Activated T-helper 17 cell treated with anti-CD3 and anti-CD28 coated beads, Interleukin-2, amount 50 U/mL, for 72 hours (primary cell): Measurements from ENCODE around the gene NPS. TPM values are rescaled to one million over a fixed set of nuclear protein-coding genes. Genes with fewer than 3 reads are reported as not detected.

Experiments used
- ATAC-seq: fragments of 150-1000 bp; cut with Tn5 transposase; replicated peaks from 2 replicates; pipeline ENCODE4 v1.10.0; 2021; ENCODE audit warnings: mild to moderate bottlenecking, moderate library complexity
- H3K27ac Mint-ChIP-seq: one replicate; pipeline ENCODE4 v1.8.0; 2022; ENCODE audit warnings: mixed read lengths
- H3K27me3 Mint-ChIP-seq: one replicate; pipeline ENCODE4 v1.8.0; 2022; ENCODE audit warnings: mixed read lengths
- H3K36me3 Mint-ChIP-seq: one replicate; pipeline ENCODE4 v1.8.0; 2022; ENCODE audit warnings: low read depth, mild to moderate bottlenecking, mixed read lengths
- H3K4me1 Mint-ChIP-seq: one replicate; pipeline ENCODE4 v1.8.0; 2022; ENCODE audit warnings: mixed read lengths
- H3K4me3 Mint-ChIP-seq: one replicate; pipeline ENCODE4 v1.8.0; 2022; ENCODE audit warnings: mild to moderate bottlenecking, mixed read lengths
- H3K9me3 Mint-ChIP-seq: one replicate; pipeline ENCODE4 v1.8.0; 2022; ENCODE audit warnings: mixed read lengths
- total RNA-seq, 2 donors: library from RNA; stranded (reverse); gene quantifications; one replicate each; pipeline ENCODE4 v1.2.3, GENCODE V29; 2022

NPS gene, protein sequence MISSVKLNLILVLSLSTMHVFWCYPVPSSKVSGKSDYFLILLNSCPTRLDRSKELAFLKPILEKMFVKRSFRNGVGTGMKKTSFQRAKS
- not detected for total RNA-seq

DNA sequence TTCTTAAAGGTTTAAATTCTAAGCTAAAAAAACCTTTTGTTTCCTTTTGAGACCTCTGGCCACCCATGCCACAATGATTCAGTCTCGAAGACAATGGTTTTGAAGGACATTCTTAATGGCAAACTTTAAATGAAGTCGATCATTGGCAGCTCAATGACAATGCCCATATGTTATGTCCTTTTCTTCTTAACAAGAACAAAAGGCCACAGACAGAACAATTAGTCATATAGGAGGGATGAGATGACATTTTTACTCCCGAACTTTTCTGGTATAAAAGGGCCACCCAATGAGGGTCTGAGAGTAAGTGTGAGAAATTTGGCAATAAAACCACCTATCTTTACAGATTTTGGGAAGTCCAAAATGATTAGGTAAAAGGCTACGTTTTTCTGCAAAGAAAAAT is at the start of gene NPS:
Gene NPS, plus strand, starts transcription at position 301 of the 400 bp plus-strand sequence. Its CDS starts 60 bp downstream, at position 361.
- H3K27ac Mint-ChIP-seq, result no peak within 1 kb of the TSS
- no peaks in the 10 kb centered on the region for H3K27me3 Mint-ChIP-seq
- H3K4me1 Mint-ChIP-seq, result no peaks in the 10 kb centered on the region
- no peak within 1 kb of the TSS for H3K4me3 Mint-ChIP-seq
- peaks cover 8% of the 10 kb centered on the region for H3K9me3 Mint-ChIP-seq
- ATAC-seq, result no peak
- H3K36me3 Mint-ChIP-seq, result no peaks in the 10 kb centered on the region

DNA sequence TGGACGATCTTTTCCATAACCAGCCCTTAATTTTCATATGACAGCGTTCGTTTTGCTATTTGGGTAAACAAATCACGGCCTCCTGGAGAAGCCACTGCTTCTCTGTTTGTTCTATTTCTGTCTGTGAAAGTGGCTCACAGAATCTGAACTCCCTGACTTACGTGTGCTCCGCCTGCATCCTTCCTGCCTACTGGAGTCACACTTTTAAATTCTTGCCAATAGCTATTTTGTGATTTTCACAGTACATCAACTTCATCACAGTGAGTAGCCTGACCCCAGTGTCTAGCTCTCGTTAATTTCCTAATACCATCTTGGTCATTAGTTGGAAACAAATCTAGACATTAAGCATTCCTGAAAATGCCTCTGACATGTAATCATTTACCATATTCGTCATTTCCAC is 49.0 kb upstream of the NPS start:
- Mint-ChIP-seq H3K9me3 (peaks cover 7% of the 10 kb centered on the region), H3K4me1 (no peaks in the 10 kb centered on the region), H3K27ac (no peak overlapping the region), H3K4me3 (no peak overlapping the region), H3K27me3 (peaks cover 20% of the 10 kb centered on the region), H3K36me3 (no peaks in the 10 kb centered on the region)
- ATAC-seq, result no peak

DNA sequence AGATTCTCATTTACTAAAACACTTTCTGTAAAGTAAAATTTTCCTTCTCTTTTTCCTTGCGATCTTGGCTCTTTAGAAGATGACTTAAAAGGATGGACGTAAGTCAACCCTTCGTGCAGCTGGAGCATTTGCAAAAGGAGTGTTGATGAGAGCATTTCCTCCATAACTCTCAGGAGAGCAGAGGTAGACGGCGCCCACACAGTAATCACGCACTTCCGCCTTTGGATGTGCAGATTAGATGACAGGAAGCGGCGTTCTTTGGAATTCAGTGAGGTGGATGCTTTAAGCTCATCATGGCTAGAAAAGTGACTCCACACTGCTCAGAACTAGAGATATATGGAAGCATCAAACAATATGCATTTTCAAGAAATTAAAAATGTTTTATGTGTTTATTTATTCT is 43.0 kb upstream of the NPS start:
- Mint-ChIP-seq H3K27me3 (peaks cover 9% of the 10 kb centered on the region), H3K9me3 (no peaks in the 10 kb centered on the region), H3K4me3 (no peak overlapping the region), H3K4me1 (no peaks in the 10 kb centered on the region), H3K36me3 (no peaks in the 10 kb centered on the region), H3K27ac (no peak overlapping the region)
- ATAC-seq, result no peak

DNA sequence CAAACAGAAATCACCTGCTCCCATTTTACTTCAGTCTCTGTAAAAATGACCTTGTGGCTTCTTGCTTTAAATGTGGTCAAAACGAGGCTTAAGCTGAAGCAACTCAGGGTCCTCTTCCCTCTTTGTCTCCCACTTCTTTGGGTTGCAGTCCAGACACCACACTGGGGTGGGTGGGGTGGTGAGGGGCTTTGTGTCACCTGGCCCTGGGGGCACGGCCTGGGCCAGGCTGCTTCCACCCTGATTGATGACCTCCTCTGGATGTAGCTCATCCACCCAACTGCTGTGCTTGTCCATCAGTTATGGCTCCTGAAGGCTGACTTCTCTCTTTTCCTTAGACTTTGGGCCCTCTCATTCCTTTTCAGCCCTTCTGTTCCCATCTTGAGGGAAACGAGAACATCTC is 26.8 kb upstream of the NPS start:
- H3K27me3 Mint-ChIP-seq, result no peaks in the 10 kb centered on the region
- no peak overlapping the region for H3K27ac Mint-ChIP-seq
- no peak for ATAC-seq
- no peaks in the 10 kb centered on the region for H3K36me3 Mint-ChIP-seq
- peaks cover 3% of the 10 kb centered on the region for H3K9me3 Mint-ChIP-seq
- no peak overlapping the region for H3K4me3 Mint-ChIP-seq
- H3K4me1 Mint-ChIP-seq, result no peaks in the 10 kb centered on the region

DNA sequence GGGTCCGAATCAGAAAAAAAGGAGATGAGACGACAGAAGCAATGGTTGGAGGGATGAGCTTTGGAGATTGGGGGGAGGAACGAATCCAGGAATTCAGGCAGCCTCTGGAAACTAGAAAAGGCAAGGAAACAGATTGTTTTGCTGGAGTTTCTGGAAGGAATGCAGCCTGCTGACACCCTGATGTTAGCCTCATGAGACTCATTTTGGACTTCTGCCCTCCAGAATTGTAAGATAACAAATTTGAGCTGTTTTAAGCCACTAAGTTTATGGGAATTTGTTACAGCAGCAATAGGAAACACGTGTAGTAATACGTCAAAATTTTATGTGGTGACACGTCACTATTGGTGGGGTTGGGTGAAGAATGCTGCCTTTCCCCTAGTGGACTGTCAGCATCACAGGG is 25.6 kb upstream of the NPS start:
- H3K27ac Mint-ChIP-seq, result no peak overlapping the region
- H3K36me3 Mint-ChIP-seq, result no peaks in the 10 kb centered on the region
- no peaks in the 10 kb centered on the region for H3K27me3 Mint-ChIP-seq
- H3K4me1 Mint-ChIP-seq, result no peaks in the 10 kb centered on the region
- H3K4me3 Mint-ChIP-seq, result no peak overlapping the region
- peaks cover 3% of the 10 kb centered on the region for H3K9me3 Mint-ChIP-seq
- no peak for ATAC-seq

DNA sequence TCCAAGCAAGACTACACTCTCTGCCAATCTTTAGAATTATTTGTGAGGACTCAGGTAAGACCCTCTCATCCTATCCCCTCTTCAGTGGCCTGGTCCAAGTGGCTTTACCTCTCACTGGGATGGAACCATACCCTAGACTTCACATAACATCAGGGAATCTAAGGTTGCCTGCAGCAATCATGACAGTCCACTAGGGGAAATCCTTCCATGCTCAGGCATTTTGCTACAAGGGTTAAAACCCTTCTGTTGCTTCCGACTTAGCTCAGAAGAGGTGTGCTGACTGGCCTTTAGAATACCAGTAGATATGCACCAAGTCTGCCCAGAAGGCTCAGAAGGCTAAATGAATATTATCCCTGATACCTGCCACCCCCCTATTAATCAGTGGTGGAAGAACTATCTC is 24.9 kb upstream of the NPS start:
- no peak for ATAC-seq
- Mint-ChIP-seq H3K4me1 (no peaks in the 10 kb centered on the region), H3K4me3 (no peak overlapping the region)

DNA sequence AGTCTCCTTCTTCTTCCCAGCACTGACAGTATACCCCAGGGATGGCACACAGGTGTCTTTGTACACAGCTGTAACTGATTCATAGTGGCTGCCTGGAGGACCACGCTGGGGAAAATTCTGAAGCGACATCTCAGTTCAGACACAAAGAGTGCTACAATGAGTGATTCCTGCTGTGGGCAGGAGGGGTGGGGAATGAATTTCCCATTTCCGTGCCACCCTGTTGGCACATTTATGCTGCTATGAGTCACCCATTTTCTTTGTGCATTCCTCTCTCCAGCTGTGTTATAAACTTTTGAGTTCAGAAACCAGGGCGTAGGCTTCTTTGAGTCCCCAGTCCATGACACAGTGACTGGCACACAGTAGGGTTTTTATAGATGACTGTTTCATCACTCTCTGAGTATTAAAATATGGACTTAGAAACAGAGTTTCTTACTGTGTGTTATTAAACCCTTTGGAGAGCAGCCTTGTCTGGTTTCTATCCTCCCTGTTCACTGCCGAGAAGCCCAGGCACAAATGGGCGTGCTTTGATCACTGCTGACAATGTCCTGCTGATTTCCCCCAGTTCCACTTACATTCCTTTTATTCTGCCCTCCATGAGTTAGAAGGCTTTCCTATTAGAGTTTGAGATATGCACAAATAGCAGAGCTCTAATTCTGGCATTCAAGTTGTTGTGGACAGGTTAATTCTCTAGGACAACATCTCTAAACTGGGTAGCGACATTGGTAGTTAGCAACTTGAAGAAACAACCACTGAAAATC is 24.0 kb upstream of the NPS start:
- Mint-ChIP-seq H3K4me3 (no peak overlapping the region), H3K9me3 (peaks cover 3% of the 10 kb centered on the region), H3K27me3 (no peaks in the 10 kb centered on the region), H3K36me3 (no peaks in the 10 kb centered on the region), H3K27ac (no peak overlapping the region), H3K4me1 (no peaks in the 10 kb centered on the region)
- no peak for ATAC-seq

More for the DNA sequence above, 24.9 kb upstream of the NPS start:
- H3K9me3 Mint-ChIP-seq, result peaks cover 3% of the 10 kb centered on the region
- H3K36me3 Mint-ChIP-seq, result no peaks in the 10 kb centered on the region
- no peaks in the 10 kb centered on the region for H3K27me3 Mint-ChIP-seq
- no peak overlapping the region for H3K27ac Mint-ChIP-seq

DNA sequence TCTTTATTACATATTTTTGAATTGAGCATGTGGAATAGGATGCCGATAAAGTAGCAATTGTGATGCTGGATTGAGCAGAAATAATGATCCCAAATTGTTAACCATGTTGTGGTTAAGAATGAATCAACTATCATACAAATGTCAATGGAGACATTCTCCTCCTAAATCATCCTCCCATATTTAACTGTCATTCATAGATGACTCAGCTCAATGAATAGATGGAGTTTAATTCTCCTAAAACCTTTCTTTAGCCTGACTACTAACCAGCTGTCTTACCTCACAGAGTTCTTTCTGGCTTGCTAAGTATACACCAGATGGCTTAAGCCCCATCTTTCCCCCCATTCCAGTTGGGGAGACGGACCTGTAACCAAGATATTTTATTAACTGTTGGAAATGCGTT is 23.4 kb upstream of the NPS start:
- Mint-ChIP-seq H3K27ac (no peak overlapping the region), H3K9me3 (peaks cover 3% of the 10 kb centered on the region), H3K4me1 (no peaks in the 10 kb centered on the region), H3K4me3 (no peak overlapping the region), H3K36me3 (no peaks in the 10 kb centered on the region), H3K27me3 (no peaks in the 10 kb centered on the region)
- ATAC-seq, result no peak

DNA sequence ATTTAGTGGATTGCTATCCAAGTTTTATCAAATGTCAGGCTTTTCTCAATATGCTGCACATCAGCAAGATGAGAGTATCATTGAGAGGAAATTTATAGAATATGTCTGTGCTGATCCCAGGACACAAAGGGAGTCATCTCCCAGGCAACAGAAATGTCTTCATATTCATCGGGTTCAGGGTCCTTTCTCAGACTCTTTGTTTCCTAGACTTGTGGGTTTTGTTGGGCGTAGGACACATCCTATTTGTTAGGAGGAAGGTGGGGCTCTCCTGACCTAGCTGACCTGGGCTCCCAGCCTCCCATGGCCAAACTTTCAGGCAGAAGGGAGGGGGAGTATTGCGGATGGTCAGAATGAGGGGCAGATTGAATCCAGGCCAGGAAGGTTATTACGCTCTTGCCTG is 22.9 kb upstream of the NPS start:
- Mint-ChIP-seq H3K36me3 (no peaks in the 10 kb centered on the region), H3K9me3 (peaks cover 3% of the 10 kb centered on the region), H3K4me3 (no peak overlapping the region)

DNA sequence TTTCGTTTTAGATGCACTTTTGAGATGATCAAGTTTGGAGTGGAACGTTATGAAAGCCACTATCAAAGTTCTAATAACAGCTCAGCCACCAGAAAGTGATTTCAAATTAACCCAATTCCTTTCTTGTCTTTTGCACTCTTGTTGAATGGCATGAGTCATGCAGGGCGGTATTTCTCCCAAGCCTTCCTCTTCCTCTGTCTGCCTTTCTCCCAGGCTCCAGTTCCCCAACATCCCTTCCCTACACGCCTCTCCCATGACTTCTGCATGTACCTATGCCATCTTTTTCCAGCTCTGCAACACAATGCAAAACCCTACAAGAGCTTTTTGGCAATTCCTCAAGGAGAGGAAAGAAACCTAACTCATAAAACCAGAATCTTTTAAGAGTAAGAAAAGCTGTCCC is 21.8 kb upstream of the NPS start:
- no peak for ATAC-seq
- Mint-ChIP-seq H3K27me3 (no peaks in the 10 kb centered on the region), H3K4me3 (no peak overlapping the region), H3K27ac (no peak overlapping the region), H3K4me1 (no peaks in the 10 kb centered on the region), H3K9me3 (peaks cover 2% of the 10 kb centered on the region), H3K36me3 (no peaks in the 10 kb centered on the region)

More for the DNA sequence above, 22.9 kb upstream of the NPS start:
- ATAC-seq, result no peak
- no peaks in the 10 kb centered on the region for H3K4me1 Mint-ChIP-seq
- no peaks in the 10 kb centered on the region for H3K27me3 Mint-ChIP-seq
- H3K27ac Mint-ChIP-seq, result no peak overlapping the region

DNA sequence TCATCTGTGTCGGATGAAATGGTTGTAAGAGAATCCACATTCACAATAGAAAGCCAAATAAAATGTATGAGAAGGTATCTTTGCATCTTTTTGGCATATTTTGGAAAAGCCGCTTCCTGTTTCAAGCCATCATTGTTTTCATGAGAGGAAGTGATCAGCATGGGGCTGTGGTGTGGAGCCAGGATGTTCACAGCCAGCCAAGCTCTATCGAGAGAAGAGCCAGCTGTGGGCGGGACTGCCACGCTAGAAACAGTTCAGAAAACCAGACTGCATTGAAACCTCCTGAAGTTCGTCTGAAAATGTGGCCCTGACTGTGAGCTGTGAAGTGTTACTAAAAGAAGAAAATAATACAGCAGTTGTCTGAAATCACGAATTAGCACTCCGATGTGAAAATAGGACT is 21.2 kb upstream of the NPS start:
- Mint-ChIP-seq H3K27me3 (no peaks in the 10 kb centered on the region), H3K4me1 (no peaks in the 10 kb centered on the region), H3K9me3 (no peaks in the 10 kb centered on the region), H3K27ac (no peak overlapping the region), H3K4me3 (no peak overlapping the region), H3K36me3 (no peaks in the 10 kb centered on the region)
- ATAC-seq, result no peak

DNA sequence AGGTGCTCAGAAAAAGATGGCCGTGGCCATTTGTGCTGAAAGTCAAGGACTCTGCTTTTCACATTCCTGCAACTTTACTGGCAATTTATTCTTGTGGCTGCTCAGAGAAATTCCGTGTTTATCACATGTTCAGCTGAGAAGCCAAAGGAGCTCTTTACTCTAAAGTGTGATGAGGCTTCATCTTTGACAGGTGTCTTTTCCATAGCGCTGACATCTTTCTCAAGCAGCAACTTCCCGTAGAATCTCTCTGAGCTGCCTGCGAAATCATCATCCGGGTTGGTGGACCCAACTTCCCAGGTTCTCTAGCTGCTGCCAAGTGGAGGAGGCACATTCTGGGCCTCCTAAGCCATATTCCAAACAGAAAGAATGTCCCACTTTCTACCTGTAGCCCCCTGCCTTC is 16.9 kb upstream of the NPS start:
- ATAC-seq, result no peak

DNA sequence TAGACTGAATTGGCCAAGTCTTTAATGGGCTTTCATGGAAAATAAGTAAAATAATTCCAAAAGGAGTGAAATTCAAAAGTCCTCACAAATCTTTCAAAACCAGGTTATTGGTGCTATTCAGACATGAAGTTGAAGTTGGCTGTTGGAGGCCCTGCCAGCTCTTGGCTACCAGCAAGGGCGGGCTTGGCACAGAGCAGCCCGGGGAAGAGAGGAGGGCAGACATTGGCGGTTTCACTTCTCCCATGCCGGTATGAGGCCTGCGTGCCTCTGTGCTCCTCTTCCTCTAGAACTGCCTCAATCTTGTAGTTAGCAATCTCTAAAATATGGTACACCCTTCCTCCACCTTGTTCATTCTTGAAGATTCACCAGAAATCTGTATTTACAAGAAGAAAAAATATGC is 16.4 kb upstream of the NPS start:
- no peaks in the 10 kb centered on the region for H3K27me3 Mint-ChIP-seq
- no peaks in the 10 kb centered on the region for H3K36me3 Mint-ChIP-seq
- H3K4me3 Mint-ChIP-seq, result no peak overlapping the region
- H3K27ac Mint-ChIP-seq, result no peak overlapping the region
- H3K4me1 Mint-ChIP-seq, result no peaks in the 10 kb centered on the region
- no peak for ATAC-seq
- no peaks in the 10 kb centered on the region for H3K9me3 Mint-ChIP-seq

More for the DNA sequence above, 16.9 kb upstream of the NPS start:
- H3K4me3 Mint-ChIP-seq, result no peak overlapping the region
- no peaks in the 10 kb centered on the region for H3K9me3 Mint-ChIP-seq
- no peaks in the 10 kb centered on the region for H3K36me3 Mint-ChIP-seq
- no peak overlapping the region for H3K27ac Mint-ChIP-seq
- H3K27me3 Mint-ChIP-seq, result no peaks in the 10 kb centered on the region
- no peaks in the 10 kb centered on the region for H3K4me1 Mint-ChIP-seq

DNA sequence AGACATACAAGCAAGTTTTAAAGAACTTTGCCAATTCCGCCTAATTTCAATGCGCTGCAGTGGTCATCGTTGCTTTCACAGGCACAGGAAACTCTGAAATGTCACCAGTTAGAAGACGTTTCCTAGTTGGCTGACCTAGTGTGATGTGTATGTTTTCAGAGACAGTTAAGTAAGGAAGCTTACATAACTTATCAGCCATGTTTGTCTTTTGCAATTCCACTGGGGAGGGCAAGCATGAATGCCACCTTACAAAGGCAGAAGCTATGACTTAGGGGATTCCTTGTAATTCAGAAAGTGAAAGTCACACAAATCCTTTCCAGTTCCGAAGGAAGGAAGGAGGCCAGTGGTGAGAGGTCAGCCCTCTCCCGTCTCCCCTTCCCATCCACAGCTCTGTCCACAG is 15.0 kb upstream of the NPS start:
- Mint-ChIP-seq H3K27ac (no peak overlapping the region), H3K4me1 (no peaks in the 10 kb centered on the region), H3K36me3 (no peaks in the 10 kb centered on the region), H3K4me3 (no peak overlapping the region), H3K9me3 (no peaks in the 10 kb centered on the region), H3K27me3 (no peaks in the 10 kb centered on the region)
- ATAC-seq, result no peak

DNA sequence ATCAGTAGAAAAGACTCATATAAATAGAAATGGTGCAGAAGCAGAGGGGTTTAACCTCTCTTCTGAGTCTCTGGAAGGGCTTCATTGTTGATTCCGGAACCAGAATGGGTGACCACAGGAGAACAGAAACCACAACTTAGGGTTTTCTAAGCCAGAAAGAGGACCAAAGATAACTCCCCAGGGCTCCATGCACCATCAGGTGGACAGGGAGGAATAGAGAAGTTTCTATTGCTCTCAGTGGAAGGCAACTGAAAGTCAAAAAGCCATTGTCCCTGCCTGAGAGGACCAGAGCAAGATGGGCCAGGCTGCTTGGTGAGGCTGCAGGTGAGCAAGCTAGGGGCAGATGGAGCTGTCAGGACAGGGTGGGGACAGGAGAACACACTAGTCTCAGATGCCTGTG is 14.6 kb upstream of the NPS start:
- no peaks in the 10 kb centered on the region for H3K4me1 Mint-ChIP-seq
- H3K27me3 Mint-ChIP-seq, result no peaks in the 10 kb centered on the region
- ATAC-seq, result no peak
- H3K4me3 Mint-ChIP-seq, result no peak overlapping the region
- no peaks in the 10 kb centered on the region for H3K9me3 Mint-ChIP-seq
- no peaks in the 10 kb centered on the region for H3K36me3 Mint-ChIP-seq
- no peak overlapping the region for H3K27ac Mint-ChIP-seq
